HepG2 (cell line): ENCODE results near the gene ALDH3A1. TPM values are rescaled to one million over a fixed set of nuclear protein-coding genes. Genes with fewer than 3 reads are reported as not detected.
A peak's percentile ranks its signal among the peaks of the same experiment; 100 is the strongest.

Experiments
- ATAC-seq: fragments of 200-7000 bp; cut with Tn5 transposase; 3 replicates; pipeline ENCODE4 v1.9.1; 2020; ENCODE audit warnings: mild to moderate bottlenecking, moderate library complexity
- BruUV-seq: library from RNA; stranded (reverse); fragments of 400-500 nt; replicated peaks from 2 replicates; lab custom pipeline; 2021; lab: Mats Ljungman, UMichigan
- CTCF ChIA-PET: fragments of 300-600 bp; formaldehyde crosslinking; extraction: SDS; loops from one replicate; lab custom pipeline; 2021; ENCODE audit warnings: low total read pairs, inconsistent platforms, low intra/inter-chr PET ratio; lab: Yijun Ruan, JAX
- POLR2A ChIA-PET: fragments of 350-600 bp; sonication (Branson Sonifier 250); formaldehyde crosslinking; loops from one replicate; lab custom pipeline; 2020; ENCODE audit warnings: antibody characterized with exemption, inconsistent platforms; lab: Yijun Ruan, JAX
- DNase-seq: peaks from one replicate; pipeline ENCODE4 v3.0.0-alpha.2; 2015; ENCODE audit warnings: low spot score
- FAIRE-seq: peaks from 3 replicates; lab custom pipeline; 2011; peaks lifted over from hg19 to GRCh38; lab: Jason Lieb, UNC
- H2AFZ ChIP-seq: one replicate; pipeline ENCODE4 v1.6.1; 2011; ENCODE audit warnings: low read length, inconsistent platforms
- H3K27ac ChIP-seq: fragments of 300-600 bp; 3 replicates; pipeline ENCODE4 v1.8.0; 2011; ENCODE audit warnings: mixed run types, mild to moderate bottlenecking, mixed read lengths, low read length, inconsistent platforms; ENCODE audit not compliant: insufficient read depth; ENCODE audit errors: extremely low read length
- H3K27me3 ChIP-seq, 2 experiments: fragments of 200-600 bp in 1 of 2; 2 replicates in 1 of 2; 3 replicates in 1 of 2; pipeline versions ENCODE4 v1.6.0 to v1.8.0; 2011; ENCODE audit warnings: low read length in 2 of 2, mild to moderate bottlenecking in 2 of 2, moderate library complexity in 2 of 2, inconsistent platforms in 1 of 2; ENCODE audit not compliant: insufficient read depth in 2 of 2, control insufficient read depth in 1 of 2
- H3K36me3 ChIP-seq, 2 experiments: fragments of 200-600 bp in 1 of 2; replicated peaks in 1 of 2; 2 replicates in 1 of 2; 3 replicates in 1 of 2; pipeline versions ENCODE4 v1.5.1 to v1.8.0; 2011; ENCODE audit warnings: low read length in 2 of 2, inconsistent platforms in 1 of 2; ENCODE audit not compliant: insufficient read depth in 2 of 2, control insufficient read depth in 1 of 2
- H3K4me1 ChIP-seq: 2 replicates; pipeline ENCODE4 v1.5.1; 2012; ENCODE audit warnings: low read length, inconsistent platforms; ENCODE audit not compliant: insufficient read depth
- H3K4me2 ChIP-seq: 2 replicates; pipeline ENCODE4 v1.6.0; 2011; ENCODE audit warnings: low read depth, low read length, inconsistent platforms
- H3K4me3 ChIP-seq, 3 experiments: fragments of 200-600 bp in 1 of 3; sonication (generic), shearing (Covaris generic) in 1 of 3; replicated peaks in 1 of 3; 2 replicates each; pipeline ENCODE4 v1.5.1; 2011 to 2016; ENCODE audit warnings: low read length in 3 of 3, inconsistent platforms in 2 of 3, low read depth in 2 of 3, mild to moderate bottlenecking in 2 of 3, control low read depth in 1 of 3, mixed read lengths in 1 of 3; ENCODE audit not compliant: insufficient read depth in 1 of 3
- H3K79me2 ChIP-seq: one replicate; pipeline ENCODE4 v1.6.1; 2011; ENCODE audit warnings: low read length, inconsistent platforms; ENCODE audit not compliant: insufficient read depth
- H3K9ac ChIP-seq: 2 replicates; pipeline ENCODE4 v1.6.0; 2011; ENCODE audit warnings: mild to moderate bottlenecking, low read depth, low read length, inconsistent platforms; ENCODE audit not compliant: insufficient read depth
- H3K9me3 ChIP-seq: 2 replicates; pipeline ENCODE4 v1.5.1; 2012; ENCODE audit warnings: mild to moderate bottlenecking, low read length
- H4K20me1 ChIP-seq: 2 replicates; pipeline ENCODE4 v1.6.0; 2011; ENCODE audit warnings: inconsistent platforms, mild to moderate bottlenecking, low read length, moderate library complexity; ENCODE audit not compliant: insufficient read depth
- HOXA5 ChIP-seq: sonication (generic); formaldehyde crosslinking; IDR thresholded peaks from 2 replicates; pipeline ENCODE4 v1.4.0; 2020; ENCODE audit warnings: missing genetic modification reagents
- TBL1XR1 ChIP-seq: fragments of 150-350 bp; IDR thresholded peaks from 2 replicates; pipeline ENCODE4 v1.6.1; 2014; ENCODE audit warnings: borderline replicate concordance, low read length; ENCODE audit not compliant: partially characterized antibody
- ZNF253 ChIP-seq: sonication (generic); formaldehyde crosslinking; IDR thresholded peaks from 2 replicates; pipeline ENCODE4 v1.8.0; 2022; ENCODE audit warnings: mild to moderate bottlenecking, missing genetic modification reagents, borderline replicate concordance
- ZNF562 ChIP-seq: sonication (generic); formaldehyde crosslinking; IDR thresholded peaks from 2 replicates; pipeline ENCODE4 v1.8.0; 2022; ENCODE audit warnings: missing genetic modification reagents, borderline replicate concordance
- ZNF687 ChIP-seq: sonication (generic); formaldehyde crosslinking; IDR thresholded peaks from 2 replicates; pipeline ENCODE4 v1.5.1; 2020; ENCODE audit warnings: mild to moderate bottlenecking, missing genetic modification reagents, moderate library complexity
- WGBS: methylation state at CpG from one replicate; pipeline ENCODE4 v1.1.6; 2017; ENCODE audit warnings: low lambda C conversion rate; 5-methylcytosine and 5-hydroxymethylcytosine counted together
- in situ Hi-C: cut with HindIII; loops from 2 replicates; pipeline ENCODE4 v1.10.0; 2017; ENCODE audit warnings: low pct_unique_long_range_greater_than_20kb; ENCODE audit not compliant: extremely low pct_ligation_motif_present
- intact Hi-C: fragments of 100-400 bp; cut with micrococcal nuclease; formaldehyde crosslinking; loops from one replicate; pipeline ENCODE4 v1.10.0; 2022; ENCODE audit not compliant: unreplicated experiment
- polyA plus RNA-seq, 8 experiments: library from polyadenylated mRNA; depleted of rRNA in 3 of 8; stranded (reverse) in 7 of 8; unstranded in 1 of 8; fragments of >200 nt; fragmentation: Illumina TruSeq in 4 of 8; extraction: Trizol in 4 of 8; gene quantifications; 2 replicates each; pipeline versions ENCODE4 v1.2.1 to v1.2.3, GENCODE V29; 2011 to 2016; ENCODE audit warnings: low read depth in 4 of 8, missing spikeins in 1 of 8, mixed read lengths in 1 of 8; ENCODE audit not compliant: insufficient read depth in 1 of 8
- total RNA-seq, 5 experiments: library from RNA; depleted of rRNA; stranded (reverse); fragments of >200 nt; fragmentation: Illumina TruSeq; extraction: Trizol; gene quantifications; 2 replicates each; pipeline ENCODE4 v1.2.3, GENCODE V29; 2016; ENCODE audit warnings: low read depth in 1 of 5

ALDH3A1 gene
- total and polyA plus RNA-seq, 2 of the 13 experiments (the other 11 are each of a cell fraction or from before 2014, with no cell fraction given), result 0.07 to 0.62 TPM

GRCh38 chr17:19747829-19748806 lies at the start of gene ALDH3A1 (continued):
- peak; percentile 42; the same call in 1 of the 2 replicates for TF ChIP-seq ZNF687 (CRISPR knock-in tag)

DNA sequence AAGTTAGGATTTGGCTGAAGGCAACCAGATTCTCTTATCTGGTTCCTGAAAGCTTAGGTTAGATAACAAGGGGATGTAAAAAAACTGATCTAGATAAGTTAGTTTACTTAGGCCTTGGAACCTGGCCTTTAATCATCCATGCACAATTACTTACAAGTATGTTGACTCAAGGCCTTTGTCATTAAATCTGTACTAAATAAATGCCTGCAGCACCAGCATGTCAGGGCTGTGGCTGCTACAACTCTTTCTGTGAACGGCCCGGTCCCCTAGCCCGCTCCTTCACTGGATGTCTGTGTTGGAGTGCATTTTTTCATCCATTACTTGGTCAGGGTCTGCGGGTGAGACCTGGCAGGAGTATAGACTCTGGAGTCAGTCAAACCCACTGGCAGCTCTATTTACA lies 48.4 kb upstream of the ALDH3A1 start:
- no peak overlapping the region for H3K27ac ChIP-seq
- TF ChIP-seq ZNF253 (CRISPR knock-in tag) (peak; percentile 85; the same call in 1 of the 2 replicates), HOXA5 (no peak), TBL1XR1 (no peak), ZNF562 (CRISPR knock-in tag) (no peak)
- DNase-seq (no peak), ATAC-seq (no peak), FAIRE-seq (no peak)
- H3K9me3 ChIP-seq, result peaks cover 13% of the 10 kb centered on the region
- no peak overlapping the region for H2AFZ ChIP-seq
- in situ Hi-C loops (no loop called here), intact Hi-C loops (no loop called here)
- ChIA-PET CTCF (no interaction called here), POLR2A (no interaction called here)
- BruUV-seq, result no TSS peak
- no peaks in the 10 kb centered on the region for H3K27me3 ChIP-seq
- H3K4me3 ChIP-seq, result no peak overlapping the region
- H3K4me1 ChIP-seq, result no peaks in the 10 kb centered on the region
- H3K36me3 ChIP-seq, result no peaks in the 10 kb centered on the region
- WGBS, result 34% methylated on average over 4 of the region's 4 CpGs
- H3K79me2 ChIP-seq, result no peaks in the 10 kb centered on the region
- H3K4me2 ChIP-seq, result no peak overlapping the region
- no peak overlapping the region for H3K9ac ChIP-seq
- H4K20me1 ChIP-seq, result no peaks in the 10 kb centered on the region
